Right hindlimb (tissue), 1 donor: ENCODE results near the gene MBD3L1.

Experiments used
- DNase-seq: peaks from one replicate; pipeline ENCODE4 v3.0.0-alpha.2; 2018

MBD3L1 gene

GRCh38 chr19:8881512-8881911 is 49.3 kb downstream of the MBD3L1 start:
- no peak for DNase-seq

- DNase-seq: no peak
These were observed 52.2 kb downstream of the MBD3L1 start for GRCh38 chr19:8884416-8884815.

GRCh38 chr19:8887364-8887763 is 55.2 kb downstream of the MBD3L1 start:
- DNase-seq: no peak

GRCh38 chr19:8890260-8890659 is 58.1 kb downstream of the MBD3L1 start:
- no peak for DNase-seq
